ENCODE measurements around the gene EML2.

DNA sequence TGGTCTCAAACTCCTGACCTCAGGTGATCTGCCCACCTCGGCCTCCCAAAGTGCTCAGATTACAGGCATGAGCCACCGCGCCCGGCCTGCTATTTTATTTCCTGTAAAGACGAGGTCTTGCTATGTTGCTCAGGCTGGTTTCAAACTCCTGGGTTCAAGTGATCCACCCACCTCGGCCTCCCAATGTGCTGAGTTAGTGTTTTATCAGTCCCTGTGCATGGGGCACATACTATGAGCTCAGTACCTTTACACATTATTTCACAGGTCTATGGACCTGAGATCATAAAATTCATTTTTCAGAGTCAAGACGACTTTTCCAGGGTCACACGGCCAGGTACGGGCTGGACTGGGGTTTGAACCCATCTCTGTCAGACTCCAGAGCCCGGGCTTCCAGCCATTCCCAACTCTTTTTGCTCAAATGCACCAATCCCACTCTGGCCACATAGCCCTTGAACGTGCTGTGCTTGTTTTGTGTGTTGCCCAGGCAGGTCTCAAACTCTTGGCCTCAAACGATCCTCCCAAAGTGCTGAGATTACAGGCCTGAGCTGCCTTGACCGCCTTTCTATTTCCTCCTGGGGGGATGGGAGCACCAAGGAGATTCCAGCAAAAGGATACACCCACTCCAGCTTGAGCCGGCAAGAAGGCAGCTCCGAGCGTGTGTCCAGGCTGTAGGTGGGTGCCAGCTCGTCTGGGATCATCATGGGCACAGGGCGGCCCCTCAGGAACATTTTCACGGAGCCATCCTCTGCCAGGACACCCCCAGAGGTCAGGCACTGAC lies 1.1 kb downstream of the EML2 start:
- TF ChIP-seq TCF12 (IDR thresholded peaks at IDR 0.05; ENCODE audit: low read depth, low read length) (no peak), POLR2A (IDR thresholded peaks at IDR 0.05; ENCODE audit: control extremely low read depth in 1 of 2, low read depth in 2 of 2, low read length in 2 of 2) (no peak)

Measured in H1 (cell line).